ENCODE data around the gene SCMH1. TPM values are rescaled to one million over a fixed set of nuclear protein-coding genes. Genes with fewer than 3 reads are reported as not detected.

SCMH1 gene
- total and polyA plus RNA-seq, 2 experiments from 2014 or later = 15.0 to 19.4 TPM

DNA sequence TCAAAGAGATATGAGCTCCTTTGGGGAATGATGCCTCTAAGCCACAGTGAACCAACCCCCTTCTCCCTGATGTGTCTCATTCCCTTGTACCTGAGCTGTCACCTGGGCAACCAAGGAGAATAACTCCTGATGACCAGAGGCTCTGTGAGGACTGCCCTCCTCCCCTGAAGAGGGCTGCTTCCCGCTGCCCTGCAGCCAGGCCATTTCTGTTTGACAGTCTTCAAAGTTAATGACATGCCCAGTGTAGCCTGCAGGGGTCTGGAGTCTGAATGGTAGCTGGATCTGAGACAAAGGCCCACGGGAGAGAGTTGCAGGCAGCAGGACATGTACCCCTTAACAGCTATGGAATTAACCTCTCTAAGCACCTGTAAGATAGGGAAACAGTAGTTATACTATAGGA is 217.2 kb downstream of the SCMH1 start (continued):
- TF ChIP-seq, protein P1, sequence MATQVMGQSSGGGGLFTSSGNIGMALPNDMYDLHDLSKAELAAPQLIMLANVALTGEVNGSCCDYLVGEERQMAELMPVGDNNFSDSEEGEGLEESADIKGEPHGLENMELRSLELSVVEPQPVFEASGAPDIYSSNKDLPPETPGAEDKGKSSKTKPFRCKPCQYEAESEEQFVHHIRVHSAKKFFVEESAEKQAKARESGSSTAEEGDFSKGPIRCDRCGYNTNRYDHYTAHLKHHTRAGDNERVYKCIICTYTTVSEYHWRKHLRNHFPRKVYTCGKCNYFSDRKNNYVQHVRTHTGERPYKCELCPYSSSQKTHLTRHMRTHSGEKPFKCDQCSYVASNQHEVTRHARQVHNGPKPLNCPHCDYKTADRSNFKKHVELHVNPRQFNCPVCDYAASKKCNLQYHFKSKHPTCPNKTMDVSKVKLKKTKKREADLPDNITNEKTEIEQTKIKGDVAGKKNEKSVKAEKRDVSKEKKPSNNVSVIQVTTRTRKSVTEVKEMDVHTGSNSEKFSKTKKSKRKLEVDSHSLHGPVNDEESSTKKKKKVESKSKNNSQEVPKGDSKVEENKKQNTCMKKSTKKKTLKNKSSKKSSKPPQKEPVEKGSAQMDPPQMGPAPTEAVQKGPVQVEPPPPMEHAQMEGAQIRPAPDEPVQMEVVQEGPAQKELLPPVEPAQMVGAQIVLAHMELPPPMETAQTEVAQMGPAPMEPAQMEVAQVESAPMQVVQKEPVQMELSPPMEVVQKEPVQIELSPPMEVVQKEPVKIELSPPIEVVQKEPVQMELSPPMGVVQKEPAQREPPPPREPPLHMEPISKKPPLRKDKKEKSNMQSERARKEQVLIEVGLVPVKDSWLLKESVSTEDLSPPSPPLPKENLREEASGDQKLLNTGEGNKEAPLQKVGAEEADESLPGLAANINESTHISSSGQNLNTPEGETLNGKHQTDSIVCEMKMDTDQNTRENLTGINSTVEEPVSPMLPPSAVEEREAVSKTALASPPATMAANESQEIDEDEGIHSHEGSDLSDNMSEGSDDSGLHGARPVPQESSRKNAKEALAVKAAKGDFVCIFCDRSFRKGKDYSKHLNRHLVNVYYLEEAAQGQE (IDR thresholded peaks at IDR 0.05; ENCODE audit: unreplicated experiment) = no peak
- TF ChIP-seq, protein P2, sequence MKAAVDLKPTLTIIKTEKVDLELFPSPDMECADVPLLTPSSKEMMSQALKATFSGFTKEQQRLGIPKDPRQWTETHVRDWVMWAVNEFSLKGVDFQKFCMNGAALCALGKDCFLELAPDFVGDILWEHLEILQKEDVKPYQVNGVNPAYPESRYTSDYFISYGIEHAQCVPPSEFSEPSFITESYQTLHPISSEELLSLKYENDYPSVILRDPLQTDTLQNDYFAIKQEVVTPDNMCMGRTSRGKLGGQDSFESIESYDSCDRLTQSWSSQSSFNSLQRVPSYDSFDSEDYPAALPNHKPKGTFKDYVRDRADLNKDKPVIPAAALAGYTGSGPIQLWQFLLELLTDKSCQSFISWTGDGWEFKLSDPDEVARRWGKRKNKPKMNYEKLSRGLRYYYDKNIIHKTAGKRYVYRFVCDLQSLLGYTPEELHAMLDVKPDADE (IDR thresholded peaks at IDR 0.05) = no peak
- TF ChIP-seq ZNF114 (CRISPR knock-in tag; IDR thresholded peaks at IDR 0.05) (no peak), JUNB (IDR thresholded peaks at IDR 0.05; ENCODE audit: unreplicated experiment) (no peak)

DNA sequence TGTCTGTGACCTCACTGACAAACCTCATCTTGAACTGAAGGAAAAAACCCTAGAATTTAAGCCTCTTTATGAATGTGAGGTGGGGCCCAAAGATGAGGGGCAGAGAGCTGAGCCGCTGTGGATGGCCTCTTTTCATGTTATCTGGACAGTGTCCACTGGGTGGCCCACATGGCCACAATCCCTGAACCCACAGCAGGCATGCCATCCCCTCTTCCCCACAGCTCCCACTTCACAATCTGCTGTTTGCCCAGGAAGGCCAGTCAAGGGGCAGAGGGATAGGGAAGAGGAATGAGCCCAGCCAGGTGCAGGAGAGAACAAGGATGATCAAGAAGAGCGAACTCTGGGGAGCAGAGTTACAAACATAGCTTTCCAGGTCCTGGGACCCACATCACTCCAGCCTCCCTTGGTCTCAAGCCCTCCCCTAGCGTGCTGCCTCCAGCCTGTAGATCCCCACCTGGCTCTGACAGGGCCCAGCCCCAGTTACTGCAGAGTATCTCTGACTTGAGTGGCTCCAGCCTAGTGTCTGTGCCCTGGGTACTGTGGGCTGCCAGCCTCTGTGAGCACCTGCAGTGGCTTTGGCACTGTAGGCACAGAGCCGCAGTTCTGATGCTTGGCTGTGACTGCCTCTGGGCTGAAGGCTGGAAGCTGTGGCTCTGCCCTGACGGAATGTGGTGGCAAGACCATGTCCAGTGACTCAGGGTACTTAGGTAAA is 218.7 kb downstream of the SCMH1 start:
- H3K27me3 Mint-ChIP-seq (ENCODE audit: insufficient read depth, low read depth, poor library complexity) = peaks cover 34% of the 10 kb centered on the region
- H3K27ac ChIP-seq (ENCODE audit: low read depth) = no peak overlapping the region
- TF ChIP-seq, protein P3, sequence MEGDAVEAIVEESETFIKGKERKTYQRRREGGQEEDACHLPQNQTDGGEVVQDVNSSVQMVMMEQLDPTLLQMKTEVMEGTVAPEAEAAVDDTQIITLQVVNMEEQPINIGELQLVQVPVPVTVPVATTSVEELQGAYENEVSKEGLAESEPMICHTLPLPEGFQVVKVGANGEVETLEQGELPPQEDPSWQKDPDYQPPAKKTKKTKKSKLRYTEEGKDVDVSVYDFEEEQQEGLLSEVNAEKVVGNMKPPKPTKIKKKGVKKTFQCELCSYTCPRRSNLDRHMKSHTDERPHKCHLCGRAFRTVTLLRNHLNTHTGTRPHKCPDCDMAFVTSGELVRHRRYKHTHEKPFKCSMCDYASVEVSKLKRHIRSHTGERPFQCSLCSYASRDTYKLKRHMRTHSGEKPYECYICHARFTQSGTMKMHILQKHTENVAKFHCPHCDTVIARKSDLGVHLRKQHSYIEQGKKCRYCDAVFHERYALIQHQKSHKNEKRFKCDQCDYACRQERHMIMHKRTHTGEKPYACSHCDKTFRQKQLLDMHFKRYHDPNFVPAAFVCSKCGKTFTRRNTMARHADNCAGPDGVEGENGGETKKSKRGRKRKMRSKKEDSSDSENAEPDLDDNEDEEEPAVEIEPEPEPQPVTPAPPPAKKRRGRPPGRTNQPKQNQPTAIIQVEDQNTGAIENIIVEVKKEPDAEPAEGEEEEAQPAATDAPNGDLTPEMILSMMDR (conservative IDR thresholded peaks at IDR 0.05; ENCODE audit: low read depth in 2 of 2) = peak; percentile 33 to 34; a peak in 3 of 4 replicates
- TF ChIP-seq, protein P2 (IDR thresholded peaks at IDR 0.05) = no peak

More for the DNA sequence above, 218.7 kb downstream of the SCMH1 start:
- Mint-ChIP-seq H3K4me1 (peaks cover 24% of the 10 kb centered on the region), H3K4me3 (no peak overlapping the region; the same call in 2 of the 3 replicates), H3K9me3 (no peaks in the 10 kb centered on the region; the same call in 2 of the 3 replicates), H3K36me3 (ENCODE audit: low read depth) (peaks cover 18% of the 10 kb centered on the region), H3K27ac (no peak overlapping the region)
- H3K4me1 ChIP-seq (ENCODE audit: insufficient read depth) = peaks cover 7% of the 10 kb centered on the region; the same call in 1 of the 2 replicates
- no peaks in the 10 kb centered on the region for H3K79me2 ChIP-seq (replicated peaks; ENCODE audit: insufficient read depth)
- DNase-seq (ENCODE audit: low spot score) (peak; percentile 31), ATAC-seq (peak; percentile 7)
- H3F3A ChIP-seq (replicated peaks; ENCODE audit: low read depth) = 0 out of 2 replicates have a peak, but pooled peaks cover 3% of the 10 kb centered on the region
- H3K9me2 ChIP-seq (ENCODE audit: insufficient read depth) = no peaks in the 10 kb centered on the region
- no peak overlapping the region for H3K4me2 ChIP-seq
- H4K20me1 ChIP-seq (replicated peaks; ENCODE audit: insufficient read depth) = 0 out of 2 replicates have a peak, but pooled peaks cover 4% of the 10 kb centered on the region
- H3K27me3 ChIP-seq (ENCODE audit: insufficient read depth) = peaks cover 17% of the 10 kb centered on the region; the same call in 1 of the 2 replicates
- no peak overlapping the region for H2AFZ ChIP-seq
- no peak overlapping the region for H3K4me3 ChIP-seq
- no peaks in the 10 kb centered on the region for H3K36me3 ChIP-seq (ENCODE audit: insufficient read depth)
